PFSK-1 (cell line): ENCODE measurements around the gene SPTBN1.

Experiments used
- FOXP2 ChIP-seq: optimal IDR thresholded peaks from 2 replicates; pipeline ENCODE3; 2011; ENCODE audit warnings: borderline replicate concordance, control low read depth, inconsistent platforms; ENCODE audit not compliant: insufficient read depth; ENCODE audit errors: extremely low read length, extremely low read depth
- POLR2AphosphoS5 ChIP-seq: IDR thresholded peaks from 2 replicates; pipeline ENCODE4 v1.6.1; 2012; ENCODE audit warnings: low read depth, mild to moderate bottlenecking, control low read depth, low read length, moderate library complexity
- REST ChIP-seq, 2 experiments: IDR thresholded peaks; 2 replicates each; pipeline versions ENCODE4 v1.6.1 to v1.8.0; 2011 to 2012; ENCODE audit warnings: low read depth in 2 of 2, low read length in 2 of 2, control low read depth in 1 of 2, inconsistent platforms in 1 of 2, mild to moderate bottlenecking in 1 of 2, moderate library complexity in 1 of 2; ENCODE audit not compliant: insufficient read depth in 1 of 2
- SIN3A ChIP-seq: IDR thresholded peaks from 2 replicates; pipeline ENCODE4 v1.6.1; 2012; ENCODE audit warnings: mild to moderate bottlenecking, low read length, moderate library complexity, borderline replicate concordance; ENCODE audit not compliant: insufficient read depth
- TAF1 ChIP-seq: IDR thresholded peaks from 2 replicates; pipeline ENCODE4 v1.6.1; 2012; ENCODE audit warnings: low read length, control low read depth, borderline replicate concordance; ENCODE audit not compliant: insufficient read depth

The SPTBN1 gene

DNA sequence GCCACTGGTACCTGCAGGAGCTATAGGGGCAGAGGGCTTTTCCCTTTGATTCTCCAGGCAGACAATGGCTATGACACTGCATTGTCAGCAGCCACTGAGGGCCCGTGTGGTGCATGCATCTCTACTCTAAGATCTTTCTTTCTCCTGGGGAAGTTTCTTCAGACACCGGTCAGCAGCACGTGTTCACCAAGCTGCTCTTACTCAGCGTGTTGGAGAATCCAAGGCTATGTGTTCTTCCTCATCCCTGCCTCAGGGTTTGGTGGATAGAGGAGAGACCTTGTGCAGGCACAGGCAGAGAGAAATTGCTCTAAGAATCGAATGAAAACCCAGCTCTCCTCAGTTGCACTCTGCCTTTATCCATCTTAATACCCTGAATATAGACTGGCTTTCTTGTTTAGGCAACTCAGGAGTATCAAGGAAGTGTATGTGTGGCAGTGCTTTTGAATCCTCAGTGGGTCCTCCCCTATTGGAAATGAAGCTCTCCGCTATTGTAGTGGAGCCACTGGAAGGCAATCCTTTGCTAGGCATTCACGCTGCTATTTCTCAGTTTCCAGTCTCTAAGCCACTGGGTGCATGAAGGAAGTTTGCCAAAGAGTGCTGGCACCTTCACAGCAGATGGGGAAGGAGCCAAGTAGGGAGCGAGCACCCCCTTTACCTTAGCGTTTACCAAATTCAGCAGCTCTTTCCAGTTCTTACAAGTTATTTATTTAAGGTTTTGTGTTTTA is 180.4 kb downstream of the SPTBN1 start:
- TF ChIP-seq POLR2AphosphoS5 (no peak), REST (IDR thresholded peaks at IDR 0.05; ENCODE audit: insufficient read depth in 1 of 2, low read depth in 2 of 2, low read length in 2 of 2) (no peak), FOXP2 (no peak), SIN3A (no peak), TAF1 (no peak)

- no peak for TF ChIP-seq REST (IDR thresholded peaks at IDR 0.05; ENCODE audit: insufficient read depth in 1 of 2, low read depth in 2 of 2, low read length in 2 of 2)
- no peak for TF ChIP-seq TAF1
- TF ChIP-seq SIN3A, result no peak
- TF ChIP-seq FOXP2, result no peak
- no peak for TF ChIP-seq POLR2AphosphoS5
Observed at GRCh38 chr2:54638103-54638502, 182.0 kb downstream of the SPTBN1 start.

GRCh38 chr2:54638774-54639187 is 182.7 kb downstream of the SPTBN1 start:
- TF ChIP-seq REST (IDR thresholded peaks at IDR 0.05; ENCODE audit: insufficient read depth in 1 of 2, low read depth in 2 of 2, low read length in 2 of 2) (no peak), POLR2AphosphoS5 (no peak), SIN3A (no peak), FOXP2 (no peak), TAF1 (no peak)

GRCh38 chr2:54639609-54640008 is 183.5 kb downstream of the SPTBN1 start:
- TF ChIP-seq POLR2AphosphoS5, result no peak
- TF ChIP-seq REST (IDR thresholded peaks at IDR 0.05; ENCODE audit: insufficient read depth in 1 of 2, low read depth in 2 of 2, low read length in 2 of 2), result no peak
- TF ChIP-seq TAF1, result no peak
- TF ChIP-seq SIN3A, result no peak
- TF ChIP-seq FOXP2, result no peak
